Neuronal stem cell (in vitro differentiated cells): ENCODE measurements around the gene CA7.

Source experiments
- DNase-seq: peaks from one replicate; pipeline ENCODE4 v3.0.0-alpha.2; 2013; ENCODE audit warnings: low spot score
- H2AFZ ChIP-seq: one replicate; pipeline ENCODE4 v1.6.1; 2013; ENCODE audit warnings: mild to moderate bottlenecking, low read length, inconsistent platforms
- H2AK5ac ChIP-seq: 2 replicates; pipeline ENCODE4 v1.6.1; 2013; ENCODE audit warnings: low read depth, mild to moderate bottlenecking, inconsistent platforms, low read length, moderate library complexity, mixed read lengths
- H2BK120ac ChIP-seq: 2 replicates; pipeline ENCODE4 v1.6.1; 2013; ENCODE audit warnings: low read depth, mild to moderate bottlenecking, inconsistent platforms, low read length, moderate library complexity, mixed read lengths
- H2BK12ac ChIP-seq: one replicate; pipeline ENCODE4 v1.6.1; 2013; ENCODE audit warnings: low read length, inconsistent platforms
- H2BK15ac ChIP-seq: 2 replicates; pipeline ENCODE4 v1.6.1; 2013; ENCODE audit warnings: mild to moderate bottlenecking, low read length, inconsistent platforms, mixed read lengths
- H2BK5ac ChIP-seq: one replicate; pipeline ENCODE4 v1.6.1; 2013; ENCODE audit warnings: inconsistent platforms, mild to moderate bottlenecking, low read length, moderate library complexity
- H3K14ac ChIP-seq: one replicate; pipeline ENCODE4 v1.6.1; 2013; ENCODE audit warnings: low read length, inconsistent platforms
- H3K18ac ChIP-seq: 2 replicates; pipeline ENCODE4 v1.6.1; 2013; ENCODE audit warnings: low read length, inconsistent platforms
- H3K23ac ChIP-seq: 2 replicates; pipeline ENCODE4 v1.6.1; 2013; ENCODE audit warnings: low read depth, mild to moderate bottlenecking, mixed read lengths, low read length, inconsistent platforms; ENCODE audit not compliant: poor library complexity
- H3K27ac ChIP-seq: replicated peaks from 3 replicates; pipeline ENCODE4 v1.5.1; 2013; ENCODE audit warnings: low read length, inconsistent platforms
- H3K27me3 ChIP-seq, 3 experiments: 2 replicates each; pipeline ENCODE4 v1.6.1; 2013; ENCODE audit warnings: low read length in 3 of 3, mild to moderate bottlenecking in 2 of 3, inconsistent platforms in 1 of 3, low read depth in 1 of 3, mixed read lengths in 1 of 3, moderate library complexity in 1 of 3; ENCODE audit not compliant: control insufficient read depth in 3 of 3, insufficient read depth in 3 of 3
- H3K36me3 ChIP-seq, 2 donors: replicated peaks in 1 of 2; 2 replicates each; pipeline ENCODE4 v1.6.1; 2013; ENCODE audit warnings: low read length in 2 of 2; ENCODE audit not compliant: control insufficient read depth in 2 of 2, insufficient read depth in 2 of 2
- H3K4ac ChIP-seq: 2 replicates; pipeline ENCODE4 v1.6.1; 2013; ENCODE audit warnings: inconsistent platforms, mild to moderate bottlenecking, low read length, moderate library complexity
- H3K4me1 ChIP-seq, 2 donors: 1 replicate in 1 of 2; 2 replicates in 1 of 2; pipeline ENCODE4 v1.6.1; 2013; ENCODE audit warnings: low read length in 2 of 2, low read depth in 1 of 2; ENCODE audit not compliant: control insufficient read depth in 2 of 2, insufficient read depth in 1 of 2
- H3K4me2 ChIP-seq: one replicate; pipeline ENCODE4 v1.6.1; 2013; ENCODE audit warnings: mild to moderate bottlenecking, low read length, inconsistent platforms; ENCODE audit not compliant: insufficient read depth, poor library complexity, severe bottlenecking
- H3K4me3 ChIP-seq, 2 donors: 2 replicates each; pipeline ENCODE4 v1.5.1; 2013; ENCODE audit warnings: low read length in 2 of 2, mild to moderate bottlenecking in 2 of 2, inconsistent platforms in 1 of 2, moderate library complexity in 1 of 2
- H3K79me1 ChIP-seq: one replicate; pipeline ENCODE4 v1.6.1; 2013; ENCODE audit warnings: low read depth, mild to moderate bottlenecking, inconsistent platforms, low read length, moderate library complexity
- H3K9ac ChIP-seq: one replicate; pipeline ENCODE4 v1.6.1; 2013; ENCODE audit warnings: mild to moderate bottlenecking, low read depth, low read length, inconsistent platforms; ENCODE audit not compliant: poor library complexity
- H3K9me3 ChIP-seq, 2 donors: replicated peaks in 1 of 2; 2 replicates each; pipeline versions ENCODE3 to v1.6.1; 2013; ENCODE audit warnings: low read length in 2 of 2, mild to moderate bottlenecking in 2 of 2, inconsistent platforms in 1 of 2, low read depth in 1 of 2, mixed read lengths in 1 of 2, moderate library complexity in 1 of 2; ENCODE audit not compliant: control insufficient read depth in 2 of 2, insufficient read depth in 1 of 2
- H4K8ac ChIP-seq: one replicate; pipeline ENCODE4 v1.6.1; 2013; ENCODE audit warnings: low read depth, mild to moderate bottlenecking, inconsistent platforms, low read length, moderate library complexity
- H4K91ac ChIP-seq: one replicate; pipeline ENCODE4 v1.6.1; 2013; ENCODE audit warnings: low read length, low read depth, mild to moderate bottlenecking, inconsistent platforms; ENCODE audit not compliant: poor library complexity
- WGBS, 2 donors: extraction: QIAGEN DNeasy Blood & Tissue Kit; methylation state at CpG; one replicate each; pipeline ENCODE4 v1.1.7; 2013; ENCODE audit warnings: missing lambda C conversion rate in 2 of 2, mixed read lengths in 1 of 2; ENCODE audit not compliant: insufficient read length in 2 of 2, insufficient replicate concordance in 1 of 2; ENCODE audit errors: extremely low coverage in 2 of 2; 5-methylcytosine and 5-hydroxymethylcytosine counted together

Gene CA7

GRCh38 chr16:66878067-66878466 lies 33.9 kb downstream of the CA7 start:
- Histone ChIP-seq H2BK12ac (no peak overlapping the region), H3K4me2 (no peak overlapping the region), H2BK5ac (no peak overlapping the region), H3K4me3 (no peak overlapping the region), H3K18ac (no peak overlapping the region), H3K23ac (no peak overlapping the region), H3K9ac (no peak overlapping the region), H2BK120ac (no peak overlapping the region), H3K36me3 (no peaks in the 10 kb centered on the region), H2BK15ac (no peak overlapping the region), H3K9me3 (no peaks in the 10 kb centered on the region), H4K8ac (no peak overlapping the region), H3K14ac (no peak overlapping the region), H2AFZ (no peak overlapping the region), H4K91ac (no peak overlapping the region), H3K79me1 (peaks cover 5% of the 10 kb centered on the region), H2AK5ac (no peak overlapping the region), H3K4me1 (peaks cover 8 to 14% of the 10 kb centered on the region in 2 donors), H3K27ac (no peak overlapping the region), H3K4ac (no peak overlapping the region), H3K27me3 (no peaks in the 10 kb centered on the region)
- no peak for DNase-seq
- no CpG with 5 or more reads among the region's 5 CpGs for WGBS, 2 donors

- peaks cover 15 to 16% of the 10 kb centered on the region in 2 donors for H3K36me3 ChIP-seq
- no CpG with 5 or more reads among the region's 58 CpGs for WGBS, 2 donors
- peak within 1 kb of the TSS; percentile 89 for H2AFZ ChIP-seq
- H3K79me1 ChIP-seq = peaks cover 5% of the 10 kb centered on the region
- peak within 1 kb of the TSS; percentile 92 for H3K14ac ChIP-seq
- H2AK5ac ChIP-seq = no peak within 1 kb of the TSS
- no peaks in the 10 kb centered on the region for H3K27me3 ChIP-seq
- H3K27ac ChIP-seq = no peak within 1 kb of the TSS
- H3K9me3 ChIP-seq = peaks cover 0 to 2% of the 10 kb centered on the region in 2 donors
- peak within 1 kb of the TSS; percentile 54 to 89 for H3K4me3 ChIP-seq
- peak within 1 kb of the TSS; percentile 93 for H3K4ac ChIP-seq
- H2BK5ac ChIP-seq = peak within 1 kb of the TSS; percentile 15
- H2BK120ac ChIP-seq = no peak within 1 kb of the TSS
- peak within 1 kb of the TSS; percentile 93 for H3K4me2 ChIP-seq
- H2BK12ac ChIP-seq = peak within 1 kb of the TSS; percentile 81
- peak within 1 kb of the TSS; percentile 55 for H4K8ac ChIP-seq
- H3K18ac ChIP-seq = peak within 1 kb of the TSS; percentile 93
- peak within 1 kb of the TSS; percentile 56 for H2BK15ac ChIP-seq
- H3K4me1 ChIP-seq = peaks cover 5 to 7% of the 10 kb centered on the region in 2 donors
- peak within 1 kb of the TSS; percentile 90 for H3K23ac ChIP-seq
- peak within 1 kb of the TSS; percentile 72 for H4K91ac ChIP-seq
- H3K9ac ChIP-seq = peak within 1 kb of the TSS; percentile 75
- DNase-seq = peak; percentile 94
Measured at GRCh38 chr16:66880288-66881013, 36.2 kb downstream of the CA7 start, which contains the start of gene PDP2. Gene PDP2, plus strand, starts transcription at chr16:66880515. Its CDS starts 3,770 bp downstream, at chr16:66884285.

- WGBS, 2 donors = no CpG with 5 or more reads among the region's 23 CpGs
Measured at GRCh38 chr16:66881014-66881417, 36.8 kb downstream of the CA7 start.

GRCh38 chr16:66881560-66881959 lies 37.3 kb downstream of the CA7 start:
- Histone ChIP-seq H3K36me3 (peaks cover 19 to 28% of the 10 kb centered on the region in 2 donors), H3K27ac (no peak overlapping the region), H2BK5ac (no peak overlapping the region), H3K4me3 (peak overlapping the region in 1 of 2 donors; percentile 54), H3K4me1 (peaks cover 5 to 7% of the 10 kb centered on the region in 2 donors), H3K9me3 (peaks cover 0 to 3% of the 10 kb centered on the region in 2 donors), H3K4ac (no peak overlapping the region), H3K23ac (no peak overlapping the region), H2BK12ac (no peak overlapping the region), H3K9ac (no peak overlapping the region), H2AFZ (no peak overlapping the region), H3K27me3 (no peaks in the 10 kb centered on the region), H3K79me1 (peaks cover 5% of the 10 kb centered on the region), H4K8ac (no peak overlapping the region), H3K4me2 (no peak overlapping the region), H2AK5ac (no peak overlapping the region), H3K14ac (no peak overlapping the region), H4K91ac (no peak overlapping the region), H3K18ac (no peak overlapping the region), H2BK120ac (no peak overlapping the region), H2BK15ac (no peak overlapping the region)
- DNase-seq = no peak
- WGBS, 2 donors = no CpG with 5 or more reads among the region's 2 CpGs

More at GRCh38 chr16:66881014-66881417, 36.8 kb downstream of the CA7 start:
- H3K9ac ChIP-seq = peak overlapping the region; percentile 75
- peak overlapping the region; percentile 72 for H4K91ac ChIP-seq
- peak overlapping the region; percentile 89 for H2AFZ ChIP-seq
- peak overlapping the region; percentile 56 for H2BK15ac ChIP-seq
- peak overlapping the region; percentile 54 to 89 for H3K4me3 ChIP-seq
- peak overlapping the region; percentile 93 for H3K4ac ChIP-seq
- H3K23ac ChIP-seq = peak overlapping the region; percentile 90
- H3K4me1 ChIP-seq = peaks cover 5 to 7% of the 10 kb centered on the region in 2 donors
- peaks cover 5% of the 10 kb centered on the region for H3K79me1 ChIP-seq
- H3K18ac ChIP-seq = peak overlapping the region; percentile 93
- H3K27ac ChIP-seq = no peak overlapping the region
- no peaks in the 10 kb centered on the region for H3K27me3 ChIP-seq
- H2BK12ac ChIP-seq = no peak overlapping the region
- peak overlapping the region; percentile 93 for H3K4me2 ChIP-seq
- peak; percentile 24 for DNase-seq
- H3K36me3 ChIP-seq = peaks cover 17 to 22% of the 10 kb centered on the region in 2 donors
- H3K14ac ChIP-seq = peak overlapping the region; percentile 92
- H2AK5ac ChIP-seq = no peak overlapping the region
- H2BK5ac ChIP-seq = peak overlapping the region; percentile 15
- no peak overlapping the region for H4K8ac ChIP-seq
- H2BK120ac ChIP-seq = no peak overlapping the region
- peaks cover 0 to 3% of the 10 kb centered on the region in 2 donors for H3K9me3 ChIP-seq
